Measurements from ENCODE around the gene MRPS10.

MRPS10 gene

GRCh38 chr6:42241915-42242314, 24.3 kb upstream of the MRPS10 start:
- DNase-seq (ENCODE audit: low read depth), result no peak
- TF ChIP-seq CTCF (conservative IDR thresholded peaks at IDR 0.05; ENCODE audit: control insufficient read depth, insufficient read depth, low read depth, low read length), result no peak
- H3K4me3 ChIP-seq (ENCODE audit: control insufficient read depth, low read depth, low read length), result no peak overlapping the region

- no peak for TF ChIP-seq CTCF (conservative IDR thresholded peaks at IDR 0.05; ENCODE audit: control insufficient read depth, insufficient read depth, low read depth, low read length)
- DNase-seq (ENCODE audit: low read depth), result peak; percentile 72
- no peak overlapping the region for H3K4me3 ChIP-seq (ENCODE audit: control insufficient read depth, low read depth, low read length)
Observed at GRCh38 chr6:42239736-42240375, 22.2 kb upstream of the MRPS10 start.

- H3K4me3 ChIP-seq (ENCODE audit: control insufficient read depth, low read depth, low read length), result no peak overlapping the region
- TF ChIP-seq CTCF (conservative IDR thresholded peaks at IDR 0.05; ENCODE audit: control insufficient read depth, insufficient read depth, low read depth, low read length), result no peak
- no peak for DNase-seq (ENCODE audit: low read depth)
Observed at GRCh38 chr6:42239333-42239732, 21.7 kb upstream of the MRPS10 start.

- no peak overlapping the region for H3K4me3 ChIP-seq (ENCODE audit: control insufficient read depth, low read depth, low read length)
- no peak for TF ChIP-seq CTCF (conservative IDR thresholded peaks at IDR 0.05; ENCODE audit: control insufficient read depth, insufficient read depth, low read depth, low read length)
- DNase-seq (ENCODE audit: low read depth), result no peak
Observed at GRCh38 chr6:42237857-42238256, 20.2 kb upstream of the MRPS10 start.

GRCh38 chr6:42236682-42237473, 19.2 kb upstream of the MRPS10 start:
- no peak for DNase-seq (ENCODE audit: low read depth)
- no peak overlapping the region for H3K4me3 ChIP-seq (ENCODE audit: control insufficient read depth, low read depth, low read length)
- no peak for TF ChIP-seq CTCF (conservative IDR thresholded peaks at IDR 0.05; ENCODE audit: control insufficient read depth, insufficient read depth, low read depth, low read length)

GRCh38 chr6:42236030-42236429, 18.4 kb upstream of the MRPS10 start:
- TF ChIP-seq CTCF (conservative IDR thresholded peaks at IDR 0.05; ENCODE audit: control insufficient read depth, insufficient read depth, low read depth, low read length), result no peak
- no peak for DNase-seq (ENCODE audit: low read depth)

More at GRCh38 chr6:42236030-42236429, 18.4 kb upstream of the MRPS10 start:
- no peak overlapping the region for H3K4me3 ChIP-seq (ENCODE audit: control insufficient read depth, low read depth, low read length)

Measured in fibroblast of mammary gland (primary cell).